ENCODE data around the gene CAMTA1.

CAMTA1 gene

DNA sequence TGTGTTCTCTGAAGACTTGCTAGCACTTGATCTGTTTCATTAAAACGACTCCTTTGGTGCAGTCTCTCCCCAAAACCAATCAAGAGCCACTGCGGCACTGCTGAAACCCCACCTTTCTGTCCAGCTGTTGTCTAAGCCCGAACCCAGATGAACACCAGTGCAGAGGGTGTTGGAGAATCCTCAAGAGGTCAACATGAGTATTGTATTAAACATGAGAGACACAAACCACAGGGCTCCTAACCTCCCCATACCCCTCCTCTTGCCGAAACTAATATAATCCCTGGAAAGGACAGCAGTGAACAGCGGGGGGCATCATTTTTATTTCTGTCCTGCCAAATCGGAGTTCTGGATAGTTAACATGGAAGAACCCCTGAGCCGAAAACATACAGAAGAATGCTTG is 333.9 kb downstream of the CAMTA1 start:
- ATAC-seq (ENCODE audit: low read depth), result no peak

DNA sequence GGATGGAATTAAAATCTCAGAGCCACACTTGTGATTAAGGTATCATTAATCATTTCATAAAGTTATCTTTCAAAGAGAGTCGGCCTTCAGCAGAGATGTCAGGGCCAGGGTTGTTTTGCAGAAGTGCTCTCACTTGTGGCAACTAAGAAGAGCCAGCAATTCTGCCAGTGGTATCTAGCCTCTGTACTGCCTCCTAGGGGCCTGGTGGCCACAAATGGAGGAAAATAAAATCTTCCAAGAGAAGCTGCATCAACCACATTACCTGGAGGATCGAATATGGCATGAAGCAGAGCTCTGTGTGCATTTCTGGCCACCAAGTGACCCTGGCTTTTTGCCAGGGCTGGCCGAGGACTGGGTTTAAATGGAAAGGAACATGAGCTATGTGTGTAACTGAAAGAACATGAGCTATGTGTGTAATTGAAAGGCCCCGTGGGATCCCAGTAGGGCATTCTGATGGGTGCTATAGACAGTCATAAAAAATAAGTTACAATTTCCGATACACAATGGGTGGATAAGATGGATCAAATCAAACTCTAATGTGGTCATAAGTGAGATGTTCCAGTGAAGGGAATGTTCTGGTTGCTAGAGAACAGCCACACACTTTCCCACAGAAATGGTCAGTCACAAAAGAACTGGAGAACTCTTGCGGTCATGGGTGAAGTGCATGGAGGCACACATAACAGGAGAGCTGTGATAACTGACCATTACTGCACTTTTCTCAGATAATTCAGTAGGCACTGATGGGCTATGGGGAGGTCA is 335.8 kb downstream of the CAMTA1 start:
- peaks cover 7% of the 10 kb centered on the region for H3K4me1 ChIP-seq (ENCODE audit: insufficient read depth, poor library complexity, severe bottlenecking)
- no peak overlapping the region for H3K27ac ChIP-seq (ENCODE audit: poor library complexity, severe bottlenecking)
- no peaks in the 10 kb centered on the region for H3K27me3 ChIP-seq (ENCODE audit: insufficient read depth, poor library complexity, severe bottlenecking)
- no peaks in the 10 kb centered on the region for H3K36me3 ChIP-seq (ENCODE audit: low read depth)
- TF ChIP-seq, protein P1, sequence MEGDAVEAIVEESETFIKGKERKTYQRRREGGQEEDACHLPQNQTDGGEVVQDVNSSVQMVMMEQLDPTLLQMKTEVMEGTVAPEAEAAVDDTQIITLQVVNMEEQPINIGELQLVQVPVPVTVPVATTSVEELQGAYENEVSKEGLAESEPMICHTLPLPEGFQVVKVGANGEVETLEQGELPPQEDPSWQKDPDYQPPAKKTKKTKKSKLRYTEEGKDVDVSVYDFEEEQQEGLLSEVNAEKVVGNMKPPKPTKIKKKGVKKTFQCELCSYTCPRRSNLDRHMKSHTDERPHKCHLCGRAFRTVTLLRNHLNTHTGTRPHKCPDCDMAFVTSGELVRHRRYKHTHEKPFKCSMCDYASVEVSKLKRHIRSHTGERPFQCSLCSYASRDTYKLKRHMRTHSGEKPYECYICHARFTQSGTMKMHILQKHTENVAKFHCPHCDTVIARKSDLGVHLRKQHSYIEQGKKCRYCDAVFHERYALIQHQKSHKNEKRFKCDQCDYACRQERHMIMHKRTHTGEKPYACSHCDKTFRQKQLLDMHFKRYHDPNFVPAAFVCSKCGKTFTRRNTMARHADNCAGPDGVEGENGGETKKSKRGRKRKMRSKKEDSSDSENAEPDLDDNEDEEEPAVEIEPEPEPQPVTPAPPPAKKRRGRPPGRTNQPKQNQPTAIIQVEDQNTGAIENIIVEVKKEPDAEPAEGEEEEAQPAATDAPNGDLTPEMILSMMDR (IDR thresholded peaks at IDR 0.05; ENCODE audit: poor library complexity, severe bottlenecking), result no peak
- no peak overlapping the region for H3K4me3 ChIP-seq (ENCODE audit: severe bottlenecking)
- no peak for DNase-seq (ENCODE audit: low spot score)
- no peaks in the 10 kb centered on the region for H3K9me3 ChIP-seq (ENCODE audit: severe bottlenecking)
- ATAC-seq (ENCODE audit: low read depth), result no peak

More for the DNA sequence above, 333.9 kb downstream of the CAMTA1 start:
- no peak overlapping the region for H3K4me3 ChIP-seq (ENCODE audit: severe bottlenecking)
- DNase-seq (ENCODE audit: low spot score), result no peak
- H3K9me3 ChIP-seq (ENCODE audit: severe bottlenecking), result no peaks in the 10 kb centered on the region
- H3K36me3 ChIP-seq (ENCODE audit: low read depth), result no peaks in the 10 kb centered on the region
- H3K27ac ChIP-seq (ENCODE audit: poor library complexity, severe bottlenecking), result no peak overlapping the region
- H3K27me3 ChIP-seq (ENCODE audit: insufficient read depth, poor library complexity, severe bottlenecking), result no peaks in the 10 kb centered on the region
- TF ChIP-seq, protein P1 (IDR thresholded peaks at IDR 0.05; ENCODE audit: poor library complexity, severe bottlenecking), result no peak
- H3K4me1 ChIP-seq (ENCODE audit: insufficient read depth, poor library complexity, severe bottlenecking), result peaks cover 7% of the 10 kb centered on the region

- Histone ChIP-seq H3K4me3 (ENCODE audit: severe bottlenecking) (no peak overlapping the region), H3K27ac (ENCODE audit: poor library complexity, severe bottlenecking) (no peak overlapping the region), H3K9me3 (ENCODE audit: severe bottlenecking) (no peaks in the 10 kb centered on the region), H3K27me3 (ENCODE audit: insufficient read depth, poor library complexity, severe bottlenecking) (no peaks in the 10 kb centered on the region), H3K36me3 (ENCODE audit: low read depth) (no peaks in the 10 kb centered on the region), H3K4me1 (ENCODE audit: insufficient read depth, poor library complexity, severe bottlenecking) (peaks cover 7% of the 10 kb centered on the region)
- no peak for DNase-seq (ENCODE audit: low spot score)
- TF ChIP-seq, protein P1 (IDR thresholded peaks at IDR 0.05; ENCODE audit: poor library complexity, severe bottlenecking), result no peak
- ATAC-seq (ENCODE audit: low read depth), result no peak
Observed at GRCh38 chr1:7121622-7121988, 336.4 kb downstream of the CAMTA1 start.

GRCh38 chr1:7127322-7128075 is 342.2 kb downstream of the CAMTA1 start:
- no peak for DNase-seq (ENCODE audit: low spot score)
- H3K27me3 ChIP-seq (ENCODE audit: insufficient read depth, poor library complexity, severe bottlenecking), result no peaks in the 10 kb centered on the region
- H3K4me1 ChIP-seq (ENCODE audit: insufficient read depth, poor library complexity, severe bottlenecking), result no peaks in the 10 kb centered on the region
- H3K27ac ChIP-seq (ENCODE audit: poor library complexity, severe bottlenecking), result no peak overlapping the region
- H3K4me3 ChIP-seq (ENCODE audit: severe bottlenecking), result no peak overlapping the region
- H3K9me3 ChIP-seq (ENCODE audit: severe bottlenecking), result no peaks in the 10 kb centered on the region
- TF ChIP-seq, protein P1 (IDR thresholded peaks at IDR 0.05; ENCODE audit: poor library complexity, severe bottlenecking), result no peak
- no peak for ATAC-seq (ENCODE audit: low read depth)
- H3K36me3 ChIP-seq (ENCODE audit: low read depth), result no peaks in the 10 kb centered on the region

DNA sequence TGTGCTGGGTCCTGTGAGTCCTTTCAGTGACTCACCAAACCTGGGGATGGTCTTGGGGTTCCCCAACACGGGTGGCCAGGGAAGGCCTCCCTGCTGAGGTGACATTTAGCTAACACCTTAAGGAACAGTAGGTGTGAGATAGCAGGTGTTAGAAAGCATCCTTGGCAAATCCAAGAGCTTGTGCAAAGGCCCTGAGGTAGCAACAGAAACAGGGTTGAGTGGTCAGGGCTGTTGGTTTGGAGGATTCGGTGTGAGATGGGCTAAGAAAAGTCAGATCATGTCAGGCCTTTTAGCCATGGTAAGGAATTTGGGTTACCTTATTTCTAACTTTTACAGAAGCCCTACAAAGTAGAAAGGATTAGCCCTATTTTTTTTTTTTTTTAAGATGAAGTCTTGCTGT is 343.0 kb downstream of the CAMTA1 start:
- DNase-seq (ENCODE audit: low spot score), result no peak
- Histone ChIP-seq H3K27ac (ENCODE audit: poor library complexity, severe bottlenecking) (no peak overlapping the region), H3K27me3 (ENCODE audit: insufficient read depth, poor library complexity, severe bottlenecking) (no peaks in the 10 kb centered on the region), H3K4me1 (ENCODE audit: insufficient read depth, poor library complexity, severe bottlenecking) (no peaks in the 10 kb centered on the region), H3K4me3 (ENCODE audit: severe bottlenecking) (no peak overlapping the region), H3K36me3 (ENCODE audit: low read depth) (no peaks in the 10 kb centered on the region), H3K9me3 (ENCODE audit: severe bottlenecking) (no peaks in the 10 kb centered on the region)
- no peak for ATAC-seq (ENCODE audit: low read depth)
- TF ChIP-seq, protein P1 (IDR thresholded peaks at IDR 0.05; ENCODE audit: poor library complexity, severe bottlenecking), result no peak

Measured in RWPE2 (cell line).